SK-N-SH (cell line): ENCODE results near the gene STARD7.

Experiments used
- EP300 ChIP-seq, 2 experiments: IDR thresholded peaks; 2 replicates each; pipeline versions ENCODE4 v1.4.0 to v1.6.1; 2012; ENCODE audit warnings: borderline replicate concordance in 1 of 2, low read depth in 1 of 2, low read length in 1 of 2
- GABPA ChIP-seq: IDR thresholded peaks from 2 replicates; pipeline ENCODE4 v1.4.0; 2012; ENCODE audit warnings: low read depth, mild to moderate bottlenecking
- GATA2 ChIP-seq: sonication (generic); formaldehyde crosslinking; IDR thresholded peaks from 2 replicates; pipeline ENCODE4 v1.5.0; 2020; ENCODE audit warnings: mild to moderate bottlenecking, missing genetic modification reagents
- JUND ChIP-seq: IDR thresholded peaks from 2 replicates; pipeline ENCODE4 v1.4.0; 2012
- POLR2AphosphoS5 ChIP-seq: IDR thresholded peaks from 2 replicates; pipeline ENCODE4 v1.6.1; 2012; ENCODE audit warnings: low read depth, low read length
- YY1 ChIP-seq: IDR thresholded peaks from 2 replicates; pipeline ENCODE4 v1.4.0; 2012; ENCODE audit warnings: low read depth, mild to moderate bottlenecking
- TF ChIP-seq, protein P1 (sequence below): fragments of 200-600 bp; sonication (generic); IDR thresholded peaks from 2 replicates; pipeline ENCODE4 v1.6.1; 2017; ENCODE audit warnings: antibody characterized with exemption, mild to moderate bottlenecking, moderate library complexity
- TF ChIP-seq, protein P2 (sequence below): IDR thresholded peaks from 2 replicates; pipeline ENCODE4 v1.4.0; 2012; ENCODE audit warnings: low read depth, borderline replicate concordance
- TF ChIP-seq, protein P3 (sequence below): fragments of 150-350 bp; IDR thresholded peaks from 2 replicates; pipeline ENCODE4 v1.6.1; 2017; ENCODE audit warnings: antibody characterized with exemption, low read length, low read depth, borderline replicate concordance

DNA sequence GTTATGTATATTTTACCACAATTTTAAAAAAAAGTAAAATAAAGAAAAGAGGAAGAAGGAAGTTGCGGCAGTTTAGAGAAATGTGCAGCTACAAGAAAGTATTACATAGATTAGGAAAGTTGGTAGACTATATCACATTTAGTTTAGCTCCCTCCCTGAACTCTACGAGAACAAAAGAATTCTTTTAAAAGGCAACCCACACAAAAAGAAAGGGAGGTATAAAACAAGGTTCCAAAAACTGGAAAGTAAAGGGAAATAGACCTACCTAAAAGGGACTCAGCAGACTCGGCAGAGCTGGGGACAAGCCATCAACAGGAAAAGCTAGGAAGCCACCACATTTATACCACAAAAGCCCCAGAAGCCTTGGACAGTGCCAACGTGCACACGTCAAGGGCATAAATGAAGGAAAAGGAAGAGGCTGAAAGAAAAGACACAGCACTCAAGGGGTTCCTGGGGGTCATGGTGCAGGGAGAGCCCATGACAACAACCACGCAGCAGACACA lies 48.0 kb upstream of the STARD7 start:
- TF ChIP-seq POLR2AphosphoS5 (no peak), EP300 (IDR thresholded peaks at IDR 0.05; ENCODE audit: borderline replicate concordance in 1 of 2, low read depth in 1 of 2, low read length in 1 of 2) (no peak), YY1 (no peak), JUND (no peak), GABPA (no peak), GATA2 (no peak)
- TF ChIP-seq, protein P1, sequence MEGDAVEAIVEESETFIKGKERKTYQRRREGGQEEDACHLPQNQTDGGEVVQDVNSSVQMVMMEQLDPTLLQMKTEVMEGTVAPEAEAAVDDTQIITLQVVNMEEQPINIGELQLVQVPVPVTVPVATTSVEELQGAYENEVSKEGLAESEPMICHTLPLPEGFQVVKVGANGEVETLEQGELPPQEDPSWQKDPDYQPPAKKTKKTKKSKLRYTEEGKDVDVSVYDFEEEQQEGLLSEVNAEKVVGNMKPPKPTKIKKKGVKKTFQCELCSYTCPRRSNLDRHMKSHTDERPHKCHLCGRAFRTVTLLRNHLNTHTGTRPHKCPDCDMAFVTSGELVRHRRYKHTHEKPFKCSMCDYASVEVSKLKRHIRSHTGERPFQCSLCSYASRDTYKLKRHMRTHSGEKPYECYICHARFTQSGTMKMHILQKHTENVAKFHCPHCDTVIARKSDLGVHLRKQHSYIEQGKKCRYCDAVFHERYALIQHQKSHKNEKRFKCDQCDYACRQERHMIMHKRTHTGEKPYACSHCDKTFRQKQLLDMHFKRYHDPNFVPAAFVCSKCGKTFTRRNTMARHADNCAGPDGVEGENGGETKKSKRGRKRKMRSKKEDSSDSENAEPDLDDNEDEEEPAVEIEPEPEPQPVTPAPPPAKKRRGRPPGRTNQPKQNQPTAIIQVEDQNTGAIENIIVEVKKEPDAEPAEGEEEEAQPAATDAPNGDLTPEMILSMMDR: no peak
- TF ChIP-seq, protein P2, sequence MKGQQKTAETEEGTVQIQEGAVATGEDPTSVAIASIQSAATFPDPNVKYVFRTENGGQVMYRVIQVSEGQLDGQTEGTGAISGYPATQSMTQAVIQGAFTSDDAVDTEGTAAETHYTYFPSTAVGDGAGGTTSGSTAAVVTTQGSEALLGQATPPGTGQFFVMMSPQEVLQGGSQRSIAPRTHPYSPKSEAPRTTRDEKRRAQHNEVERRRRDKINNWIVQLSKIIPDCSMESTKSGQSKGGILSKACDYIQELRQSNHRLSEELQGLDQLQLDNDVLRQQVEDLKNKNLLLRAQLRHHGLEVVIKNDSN: no peak
- TF ChIP-seq, protein P3, sequence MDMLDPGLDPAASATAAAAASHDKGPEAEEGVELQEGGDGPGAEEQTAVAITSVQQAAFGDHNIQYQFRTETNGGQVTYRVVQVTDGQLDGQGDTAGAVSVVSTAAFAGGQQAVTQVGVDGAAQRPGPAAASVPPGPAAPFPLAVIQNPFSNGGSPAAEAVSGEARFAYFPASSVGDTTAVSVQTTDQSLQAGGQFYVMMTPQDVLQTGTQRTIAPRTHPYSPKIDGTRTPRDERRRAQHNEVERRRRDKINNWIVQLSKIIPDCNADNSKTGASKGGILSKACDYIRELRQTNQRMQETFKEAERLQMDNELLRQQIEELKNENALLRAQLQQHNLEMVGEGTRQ: no peak
